Prostate gland (tissue), 2 donors: ENCODE results near the gene TRIP13. TPM values are rescaled to one million over a fixed set of nuclear protein-coding genes. Genes with fewer than 3 reads are reported as not detected.

Experiments used
- DNase-seq: peaks from one replicate; pipeline ENCODE4 v3.0.0-alpha.2; 2019; ENCODE audit warnings: low spot score
- H3K27ac ChIP-seq, 2 donors: fragments of 200-600 bp; sonication (generic); 2 replicates each; pipeline ENCODE4 v1.5.1; 2017 to 2019
- H3K27me3 ChIP-seq: fragments of 200-600 bp; sonication (generic); replicated peaks from 2 replicates; pipeline ENCODE4 v1.5.1; 2019; ENCODE audit not compliant: insufficient read depth
- H3K36me3 ChIP-seq, 2 donors: fragments of 200-600 bp; sonication (generic); 1 replicate in 1 of 2; 2 replicates in 1 of 2; pipeline versions ENCODE4 v1.5.1 to v1.8.1; 2017 to 2019
- H3K4me1 ChIP-seq: fragments of 200-600 bp; sonication (generic); replicated peaks from 2 replicates; pipeline ENCODE4 v1.5.1; 2019
- H3K4me3 ChIP-seq, 2 donors: fragments of 200-600 bp; sonication (generic); 2 replicates each; pipeline ENCODE4 v1.5.1; 2017 to 2019
- H3K9me3 ChIP-seq: fragments of 200-600 bp; sonication (generic); 2 replicates; pipeline ENCODE4 v1.5.1; 2017
- CTCF ChIP-seq, 4 experiments: fragments of 200-600 bp in 2 of 4; fragments of 450-650 bp in 2 of 4; sonication (generic) in 2 of 4; IDR thresholded peaks; 1 replicate in 3 of 4; 2 replicates in 1 of 4; pipeline ENCODE4 v1.5.1; 2016 to 2019; ENCODE audit warnings: antibody characterized with exemption in 4 of 4, mild to moderate bottlenecking in 2 of 4, moderate library complexity in 2 of 4
- POLR2A ChIP-seq: fragments of 450-650 bp; IDR thresholded peaks from one replicate; pipeline ENCODE4 v1.6.1; 2016; ENCODE audit warnings: antibody characterized with exemption, mild to moderate bottlenecking
- POLR2AphosphoS5 ChIP-seq: sonication (generic); formaldehyde crosslinking; IDR thresholded peaks from one replicate; pipeline ENCODE4 v1.6.1; 2017; ENCODE audit warnings: antibody characterized with exemption
- WGBS: methylation state at CpG from one replicate; pipeline ENCODE4 v1.1.5; 2018; 5-methylcytosine and 5-hydroxymethylcytosine counted together
- intact Hi-C: fragments of 100-400 bp; cut with DNase I; formaldehyde crosslinking; loops from one replicate; pipeline ENCODE4 v1.14.2; 2022
- total RNA-seq, 2 donors: library from RNA; depleted of rRNA; stranded (reverse); fragments of >200 nt; gene quantifications; one replicate each; pipeline ENCODE4 v1.1.0, GENCODE V29; 2016

Gene TRIP13
- total RNA-seq, 2 donors from 2014 or later = 1.8 to 11.9 TPM

- H3K4me3 ChIP-seq = no peak overlapping the region
- H3K4me1 ChIP-seq = no peaks in the 10 kb centered on the region
- no peaks in the 10 kb centered on the region for H3K9me3 ChIP-seq
- TF ChIP-seq CTCF (IDR thresholded peaks at IDR 0.05) (no peak), POLR2A (no peak), POLR2AphosphoS5 (no peak)
- no peaks in the 10 kb centered on the region for H3K36me3 ChIP-seq
- H3K27me3 ChIP-seq = no peaks in the 10 kb centered on the region
- DNase-seq = no peak
- intact Hi-C loops = no loop called here
- no peak overlapping the region for H3K27ac ChIP-seq
- WGBS = 83% methylated on average over 23 of the region's 23 CpGs
Observed at GRCh38 chr5:957748-958485, 65.2 kb downstream of the TRIP13 start.

DNA sequence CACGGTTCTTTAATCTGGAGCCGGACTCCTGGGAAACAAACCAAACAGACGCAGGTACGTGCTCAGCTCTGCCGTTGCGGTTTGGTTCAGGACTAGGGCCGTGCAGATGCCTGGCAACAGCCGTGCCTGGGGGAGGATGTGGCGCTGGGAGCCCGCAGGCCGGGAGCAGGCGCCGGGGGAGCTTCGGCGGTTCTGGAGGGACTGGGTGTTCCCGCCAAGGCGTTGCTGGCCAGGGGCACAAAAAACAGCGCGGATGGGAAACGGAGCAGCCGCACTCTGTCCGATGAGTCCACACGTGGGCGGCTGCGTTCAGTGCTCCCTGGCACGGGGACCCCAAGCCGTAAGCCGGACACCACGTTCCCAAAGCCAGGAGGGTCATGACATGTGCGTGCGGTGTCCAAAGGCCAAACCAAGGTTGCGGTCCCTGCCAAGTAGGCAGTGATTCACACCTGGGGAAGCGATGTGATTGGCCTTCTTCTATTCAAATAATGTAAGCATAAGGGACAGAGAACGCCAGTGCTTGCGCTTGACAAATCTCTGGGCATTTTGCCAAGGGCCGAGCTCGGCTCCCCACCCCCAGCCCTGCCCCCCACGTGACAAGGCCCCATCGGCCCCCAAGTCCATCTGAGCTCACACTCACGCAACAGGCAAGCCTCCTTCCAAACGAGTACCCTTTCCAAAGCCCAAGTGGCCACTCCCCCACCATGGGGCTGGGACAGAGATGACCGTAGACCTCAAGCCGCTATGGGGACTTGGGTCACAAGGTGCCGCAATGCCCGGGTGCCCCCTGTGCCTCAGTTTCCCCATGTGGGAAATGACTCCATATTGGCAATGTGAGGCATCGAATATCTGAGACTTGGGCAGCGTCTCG lies 66.3 kb downstream of the TRIP13 start:
- WGBS = 45% methylated on average over 47 of the region's 48 CpGs

GRCh38 chr5:959581-960531 lies 67.2 kb downstream of the TRIP13 start:
- Histone ChIP-seq H3K27me3 (no peaks in the 10 kb centered on the region), H3K4me1 (no peaks in the 10 kb centered on the region)

More for the DNA sequence above, 66.3 kb downstream of the TRIP13 start:
- H3K4me3 ChIP-seq = no peak overlapping the region
- H3K9me3 ChIP-seq = no peaks in the 10 kb centered on the region
- no peak for TF ChIP-seq POLR2A
- peak; percentile 11 for TF ChIP-seq POLR2AphosphoS5
- DNase-seq = peak; percentile 28
- no peaks in the 10 kb centered on the region for H3K36me3 ChIP-seq
- intact Hi-C loops = no loop called here
- no peaks in the 10 kb centered on the region for H3K4me1 ChIP-seq
- H3K27me3 ChIP-seq = no peaks in the 10 kb centered on the region
- H3K27ac ChIP-seq = no peak overlapping the region

DNA sequence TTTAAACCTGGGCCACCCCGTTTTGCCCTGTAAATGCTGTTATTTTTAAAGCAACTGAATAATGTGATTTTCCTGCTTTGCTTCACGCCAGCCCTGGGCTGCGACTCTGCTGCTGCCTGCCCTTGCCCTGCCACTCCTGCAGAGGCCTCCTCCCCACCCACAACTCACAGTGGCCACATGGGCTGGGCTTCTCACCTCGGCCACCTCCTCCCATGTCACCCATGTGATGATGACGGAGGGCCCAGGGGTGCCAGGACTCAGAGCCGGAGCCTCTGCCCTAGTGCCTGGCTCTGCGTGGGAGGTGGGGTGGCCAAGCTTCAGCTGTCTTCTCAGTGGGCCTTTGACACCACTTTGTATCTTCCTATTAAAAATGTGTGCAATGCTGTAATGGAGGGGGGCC lies 67.9 kb downstream of the TRIP13 start:
- 80% methylated on average over 7 of the region's 7 CpGs for WGBS
- H3K27me3 ChIP-seq = no peaks in the 10 kb centered on the region
- H3K36me3 ChIP-seq = no peaks in the 10 kb centered on the region
- H3K27ac ChIP-seq = no peak overlapping the region
- no peak for TF ChIP-seq POLR2A
- TF ChIP-seq POLR2AphosphoS5 = no peak
- TF ChIP-seq CTCF (IDR thresholded peaks at IDR 0.05) = no peak
- no peak overlapping the region for H3K4me3 ChIP-seq
- DNase-seq = no peak
- no peaks in the 10 kb centered on the region for H3K4me1 ChIP-seq
- intact Hi-C loops = no loop called here
- H3K9me3 ChIP-seq = no peaks in the 10 kb centered on the region

More at GRCh38 chr5:959581-960531, 67.2 kb downstream of the TRIP13 start:
- TF ChIP-seq POLR2A (no peak), CTCF (IDR thresholded peaks at IDR 0.05) (no peak), POLR2AphosphoS5 (no peak)
- no peak overlapping the region for H3K27ac ChIP-seq
- intact Hi-C loops = no loop called here
- WGBS = 88% methylated on average over 46 of the region's 47 CpGs
- H3K9me3 ChIP-seq = no peaks in the 10 kb centered on the region
- H3K4me3 ChIP-seq = no peak overlapping the region
- H3K36me3 ChIP-seq = no peaks in the 10 kb centered on the region
- DNase-seq = no peak
